Measurements from ENCODE around the gene PTPRO. TPM values are rescaled to one million over a fixed set of nuclear protein-coding genes. Genes with fewer than 3 reads are reported as not detected.

PTPRO gene
- total and polyA plus RNA-seq, 10 of the 15 experiments (the other 5 are each of a cell fraction or from before 2014, with no cell fraction given), result 1.2 to 5.3 (median 3.5) TPM

DNA sequence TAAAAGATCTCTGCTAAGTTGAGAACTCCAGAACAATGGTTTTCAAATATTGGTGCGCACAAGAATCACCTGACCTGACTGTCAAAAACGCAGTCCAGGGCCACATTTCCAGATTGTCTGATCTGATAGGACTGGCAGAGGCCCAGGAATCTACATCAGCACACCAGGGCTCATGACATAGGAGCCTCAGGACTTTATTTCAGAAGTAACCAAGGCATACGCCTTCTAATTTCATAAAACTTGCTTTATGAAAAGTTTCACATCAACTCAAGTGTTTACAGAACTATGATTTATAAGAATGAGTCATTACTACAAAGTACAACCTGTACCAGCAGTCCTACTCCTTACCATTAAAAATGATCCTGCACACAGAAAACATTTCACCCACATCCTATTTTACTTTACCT is 47.7 kb upstream of the PTPRO start:
- no peaks in the 10 kb centered on the region for H3K27me3 ChIP-seq (replicated peaks in 1 of 2; ENCODE audit: control insufficient read depth in 2 of 2, insufficient read depth in 2 of 2, low read length in 1 of 2)
- FAIRE-seq, result no peak
- in situ Hi-C loops (cut with MboI), result loop anchor here (5.0 to 10.0 kb wide), 3 partner anchors 248 to 580 kb away; no protein-coding TSS in a partner anchor
- 57% methylated on average over 3 of the region's 3 CpGs for WGBS (ENCODE audit: insufficient coverage, insufficient replicate concordance, low lambda C conversion rate, missing lambda C conversion rate)
- no peak overlapping the region for H3K4me2 ChIP-seq (ENCODE audit: control insufficient read depth, insufficient read depth)
- ChIA-PET SMC1A (ENCODE audit: uncharacterized antibody, unreplicated experiment) (interaction anchor here (1.1 to 5.5 kb wide), 4 partner anchors 246 to 311 kb away, joined by 4 to 37 read pairs (median 28); no protein-coding TSS in a partner anchor), CTCF (interaction anchor here (0.6 to 9.6 kb wide), 12 partner anchors 12 to 764 kb away, joined by 3 to 81 read pairs (median 6); no protein-coding TSS in a partner anchor), POLR2A (no interaction called here), RAD21 (ENCODE audit: unreplicated experiment) (interaction anchor here (5.7 kb wide), 1 partner anchor 310 kb away, joined by 31 read pairs; no protein-coding TSS in a partner anchor)
- H3K9ac ChIP-seq (ENCODE audit: control insufficient read depth, insufficient read depth, low read length), result no peak overlapping the region
- H3K9me3 ChIP-seq (replicated peaks; ENCODE audit: control insufficient read depth, insufficient read depth, low read length), result no peaks in the 10 kb centered on the region
- H3K4me1 ChIP-seq (ENCODE audit: control insufficient read depth, insufficient read depth, low read length), result no peaks in the 10 kb centered on the region
- H3K27ac ChIP-seq (ENCODE audit: control insufficient read depth, insufficient read depth), result no peak overlapping the region
- no peaks in the 10 kb centered on the region for H3K36me3 ChIP-seq (ENCODE audit: control insufficient read depth in 2 of 2, insufficient read depth in 2 of 2, low read length in 1 of 2)
- no peak overlapping the region for H3K4me3 ChIP-seq
- TF ChIP-seq FOXK2 (IDR thresholded peaks at IDR 0.05) (no peak), CEBPB (IDR thresholded peaks at IDR 0.05; ENCODE audit: borderline replicate concordance in 1 of 2, low read depth in 2 of 2, low read length in 2 of 2) (no peak), ZNF217 (IDR thresholded peaks at IDR 0.05) (no peak), SRF (IDR thresholded peaks at IDR 0.05; ENCODE audit: low read depth in 2 of 2, low read length in 2 of 2) (no peak), TARDBP (IDR thresholded peaks at IDR 0.05; ENCODE audit: borderline replicate concordance) (no peak), SIX5 (IDR thresholded peaks at IDR 0.05; ENCODE audit: low read depth, low read length, severe bottlenecking) (no peak), IKZF2 (IDR thresholded peaks at IDR 0.05) (no peak), PML (IDR thresholded peaks at IDR 0.05; ENCODE audit: low read length) (no peak), ZNF384 (IDR thresholded peaks at IDR 0.05; ENCODE audit: borderline replicate concordance, low read depth, low read length) (no peak), MYC (IDR thresholded peaks at IDR 0.05; ENCODE audit: insufficient read depth, insufficient read length, insufficient replicate concordance, low read length, severe bottlenecking) (no peak)
- H2AFZ ChIP-seq (ENCODE audit: control insufficient read depth, low read depth, low read length), result no peak overlapping the region
- peak; percentile 56 for ATAC-seq
- no peaks in the 10 kb centered on the region for H4K20me1 ChIP-seq (ENCODE audit: control insufficient read depth, insufficient read depth)
- H3K79me2 ChIP-seq (ENCODE audit: control insufficient read depth, insufficient read depth, low read length), result no peaks in the 10 kb centered on the region
- intact Hi-C loops (cut with micrococcal nuclease; ENCODE audit: unreplicated experiment), result no loop called here
- no TSS peak for BruUV-seq (replicated peaks)
- DNase-seq (ENCODE audit: low read depth, low spot score), result no peak

Data from GM12878 (cell line).